GM18511 (cell line): Measurements from ENCODE around the gene JADE2.

Experiments used
- ATAC-seq: cut with Tn5 transposase; IDR thresholded peaks from one replicate; pipeline ENCODE4 v1.9.1; 2021; ENCODE audit warnings: mild to moderate bottlenecking, moderate library complexity; ENCODE audit not compliant: unreplicated experiment

The JADE2 gene

GRCh38 chr5:134626369-134627014, 101.0 kb downstream of the JADE2 start:
- no peak for ATAC-seq
